ENCODE data around the gene NHEJ1. TPM values are rescaled to one million over a fixed set of nuclear protein-coding genes. Genes with fewer than 3 reads are reported as not detected.

Gene NHEJ1, protein sequence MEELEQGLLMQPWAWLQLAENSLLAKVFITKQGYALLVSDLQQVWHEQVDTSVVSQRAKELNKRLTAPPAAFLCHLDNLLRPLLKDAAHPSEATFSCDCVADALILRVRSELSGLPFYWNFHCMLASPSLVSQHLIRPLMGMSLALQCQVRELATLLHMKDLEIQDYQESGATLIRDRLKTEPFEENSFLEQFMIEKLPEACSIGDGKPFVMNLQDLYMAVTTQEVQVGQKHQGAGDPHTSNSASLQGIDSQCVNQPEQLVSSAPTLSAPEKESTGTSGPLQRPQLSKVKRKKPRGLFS
- 17.4 and 18.0 TPM in 2 replicates for total RNA-seq

DNA sequence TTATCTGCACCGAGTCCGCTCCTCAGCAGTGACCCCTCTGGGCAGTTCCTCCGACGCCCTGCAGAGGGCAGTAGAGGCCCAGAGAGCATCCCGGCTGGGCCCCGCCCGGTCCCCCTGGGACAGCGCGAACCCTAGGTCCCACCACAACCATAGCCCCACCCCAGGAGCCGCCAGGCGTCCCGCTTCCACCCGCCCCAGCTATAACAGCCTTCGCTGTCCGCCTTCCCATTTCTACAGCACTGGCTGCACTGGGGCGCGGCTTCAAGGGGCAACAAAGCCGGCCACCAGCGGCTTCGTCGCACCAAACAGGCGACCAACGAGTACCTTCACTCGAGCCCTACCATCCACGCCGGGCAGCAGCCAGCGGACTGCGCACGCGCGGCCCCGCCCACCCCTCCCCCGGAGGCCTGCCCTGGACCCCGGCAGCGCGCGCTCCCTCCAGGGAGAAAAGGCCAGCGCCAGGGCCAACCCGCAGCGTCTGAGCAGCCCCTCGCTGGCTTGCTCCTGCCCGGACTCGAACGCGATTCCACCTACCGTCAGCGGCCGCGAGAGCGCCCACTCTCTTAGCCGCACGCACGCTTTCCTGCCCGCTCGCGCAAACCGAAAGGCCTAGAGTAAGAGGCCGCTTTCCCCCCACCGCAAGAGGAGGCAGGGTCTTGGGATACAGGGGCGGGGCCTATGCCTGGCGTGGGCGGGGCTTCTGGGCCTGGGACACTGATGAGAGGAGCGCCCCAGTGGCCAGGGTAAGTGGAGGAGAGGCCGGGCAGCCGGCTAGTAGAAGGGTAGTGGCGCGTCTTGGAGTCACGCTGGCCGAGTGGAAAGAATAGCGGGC, at the start of gene NHEJ1:
NHEJ1 (minus strand) TSS at position 630 of the 832 bp plus-strand sequence. CDS start 2,453 bp downstream, outside the sequence.

DNA sequence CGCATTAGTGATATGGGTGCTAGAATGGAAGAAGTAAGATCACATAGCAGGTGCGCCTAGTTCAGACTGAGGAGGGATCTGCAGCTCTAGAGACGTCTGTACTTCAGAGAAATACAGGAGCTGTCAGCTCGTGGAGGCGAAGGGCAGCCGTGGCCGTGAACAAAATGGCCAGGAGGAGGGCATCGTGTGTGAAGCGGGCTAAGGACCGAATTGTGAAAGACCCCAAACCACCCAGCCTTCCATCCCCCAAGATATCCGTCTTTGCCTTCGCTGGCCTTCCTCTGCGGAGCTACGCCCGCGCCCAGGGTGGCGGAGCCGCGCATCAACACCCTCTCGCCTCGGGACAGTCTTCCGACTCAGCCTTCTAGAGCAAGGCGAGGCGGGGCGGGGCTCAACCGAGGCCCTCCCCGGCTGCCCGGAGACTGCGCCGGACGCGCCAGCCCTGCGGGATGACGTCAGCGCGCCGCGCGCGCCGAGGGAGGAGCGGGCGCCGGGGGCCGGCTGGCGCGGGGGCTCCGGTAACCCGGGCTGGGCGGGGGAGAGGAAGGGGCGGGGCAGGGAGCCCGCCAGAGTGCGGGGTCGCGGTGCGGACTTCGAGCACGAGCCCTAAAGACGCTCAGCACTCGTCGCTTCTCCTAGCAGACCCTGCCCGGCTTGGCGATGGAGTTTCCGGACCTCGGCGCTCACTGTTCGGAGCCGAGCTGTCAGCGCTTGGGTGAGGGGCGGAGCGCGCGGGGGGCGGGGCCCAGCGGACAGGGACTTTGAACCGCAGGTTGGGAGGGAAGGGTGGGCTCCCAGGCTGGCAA, 45.9 kb upstream of the NHEJ1 start, which contains the start of gene ZFAND2B:
ZFAND2B (plus strand) TSS at position 455 of the 806 bp plus-strand sequence; CDS start at position 661, 206 bp downstream.

DNA sequence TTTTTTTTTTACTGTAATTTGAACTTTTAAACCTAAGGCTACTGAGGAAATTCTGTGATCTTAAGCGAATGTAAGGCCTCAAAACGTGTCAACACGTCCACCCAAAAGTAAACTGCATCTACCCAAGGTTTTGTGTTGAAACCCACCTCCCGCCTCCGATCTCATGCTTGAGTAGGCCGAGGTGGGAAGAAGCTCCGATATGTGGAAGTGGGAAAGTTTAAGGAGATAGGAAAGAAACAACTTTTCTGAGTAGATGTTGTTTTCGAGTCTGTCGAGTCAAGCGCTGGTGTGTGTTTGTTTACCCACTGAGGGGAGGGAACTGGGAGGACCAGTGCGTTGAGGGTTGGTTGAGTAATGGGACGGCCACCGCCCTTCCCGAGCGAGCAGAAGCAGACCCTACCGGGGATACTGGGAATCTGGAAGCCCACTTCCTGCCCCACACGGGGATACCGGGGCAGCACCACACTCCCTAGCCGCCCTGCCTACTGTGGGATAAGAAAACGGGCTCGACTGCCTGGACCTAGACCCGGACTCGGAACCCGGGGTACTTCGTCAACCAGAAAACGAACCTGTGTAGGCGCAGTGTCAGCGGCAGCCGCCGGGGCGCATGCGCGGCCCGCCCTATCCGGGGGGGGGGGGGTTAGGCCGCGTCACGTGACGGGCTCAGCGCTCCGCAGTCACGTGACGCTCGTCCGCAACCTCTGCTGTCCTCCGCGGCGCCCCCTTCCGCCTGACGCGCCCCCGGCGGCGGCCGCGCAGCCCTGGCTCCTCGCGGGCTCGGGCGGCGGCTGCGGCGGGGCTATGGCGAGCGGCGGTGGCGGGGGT, 17.1 kb upstream of the NHEJ1 start, which contains the start of gene RETREG2:
RETREG2 (plus strand) TSS at position 724 of the 825 bp plus-strand sequence; CDS start at position 802, 78 bp downstream.

DNA sequence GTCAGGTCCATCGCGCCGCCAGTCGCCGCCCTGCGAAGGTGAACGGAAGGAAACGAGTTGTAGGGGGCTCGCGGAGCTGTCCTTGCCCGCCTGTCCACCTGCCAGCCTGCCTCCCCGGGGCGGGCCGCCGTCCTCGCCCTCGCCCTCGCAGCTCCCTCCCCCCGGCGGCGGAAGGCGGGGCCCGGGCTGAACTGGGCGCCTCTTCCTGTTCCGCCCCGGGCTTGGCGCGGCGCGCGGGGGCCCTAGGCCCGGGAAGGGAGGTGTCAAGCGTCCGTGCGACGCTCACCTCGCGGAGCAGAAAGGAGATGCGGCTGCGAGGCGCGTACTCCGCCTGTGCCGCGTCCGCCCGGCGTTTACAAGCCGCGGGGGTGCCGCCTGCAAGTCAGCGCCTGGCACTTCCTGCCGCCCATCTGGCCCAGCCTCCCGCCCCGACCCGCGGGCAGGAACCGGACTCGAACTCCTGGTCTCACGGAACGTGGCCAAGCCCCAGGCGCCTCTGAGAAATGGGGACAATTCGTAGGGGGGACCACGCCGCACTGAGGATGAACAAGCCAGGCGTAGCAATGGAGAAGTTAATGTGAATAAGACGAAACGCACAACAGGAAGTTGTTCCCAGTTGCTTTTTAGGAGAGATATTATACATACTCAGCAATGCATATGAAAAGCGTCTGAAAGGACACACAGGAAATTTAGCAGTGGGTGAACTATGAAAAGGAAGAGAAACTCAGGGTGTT, 16.4 kb upstream of the NHEJ1 start, which contains the start of gene CNPPD1:
CNPPD1 (minus strand) TSS at position 108 of the 734 bp plus-strand sequence; CDS start at position 11, 97 bp downstream.

DNA sequence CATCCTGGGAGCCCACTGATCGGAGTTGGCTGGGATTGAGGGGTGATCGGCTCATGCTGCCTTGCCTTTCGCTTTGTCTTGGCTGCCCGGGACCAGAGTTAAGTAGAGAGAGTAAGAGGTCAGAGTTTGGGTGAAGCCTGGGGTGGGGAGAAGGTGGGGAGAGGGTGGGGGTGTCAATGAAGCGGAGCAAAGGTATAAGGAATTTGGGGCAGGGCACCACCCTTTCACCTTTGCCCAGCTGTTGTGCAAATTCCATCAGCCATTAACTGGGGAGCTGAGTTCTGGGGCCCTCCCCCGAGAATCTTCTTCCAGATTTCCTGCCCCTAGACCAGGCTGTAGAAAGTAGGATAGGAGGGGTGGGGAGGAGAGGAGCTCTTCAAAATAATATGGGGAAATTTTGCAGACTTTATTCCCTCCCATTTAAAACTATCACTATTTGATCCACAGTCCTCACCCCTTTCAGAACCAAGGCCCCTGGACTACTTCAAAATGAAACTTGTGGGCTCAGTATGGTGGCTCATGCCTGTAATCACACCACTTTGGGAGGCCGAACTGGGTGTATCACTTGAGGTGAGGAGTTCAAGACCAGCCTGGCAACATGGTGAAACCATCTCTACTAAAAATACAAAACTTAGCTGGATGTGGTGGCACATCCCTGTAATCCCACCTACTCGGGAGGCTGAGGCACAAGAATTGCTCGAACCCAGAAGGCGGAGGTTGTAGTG, 9.5 kb upstream of the NHEJ1 start, which contains the start of gene SLC23A3:
SLC23A3 (minus strand) TSS at position 100 of the 725 bp plus-strand sequence; CDS start at position 55, 45 bp downstream.

DNA sequence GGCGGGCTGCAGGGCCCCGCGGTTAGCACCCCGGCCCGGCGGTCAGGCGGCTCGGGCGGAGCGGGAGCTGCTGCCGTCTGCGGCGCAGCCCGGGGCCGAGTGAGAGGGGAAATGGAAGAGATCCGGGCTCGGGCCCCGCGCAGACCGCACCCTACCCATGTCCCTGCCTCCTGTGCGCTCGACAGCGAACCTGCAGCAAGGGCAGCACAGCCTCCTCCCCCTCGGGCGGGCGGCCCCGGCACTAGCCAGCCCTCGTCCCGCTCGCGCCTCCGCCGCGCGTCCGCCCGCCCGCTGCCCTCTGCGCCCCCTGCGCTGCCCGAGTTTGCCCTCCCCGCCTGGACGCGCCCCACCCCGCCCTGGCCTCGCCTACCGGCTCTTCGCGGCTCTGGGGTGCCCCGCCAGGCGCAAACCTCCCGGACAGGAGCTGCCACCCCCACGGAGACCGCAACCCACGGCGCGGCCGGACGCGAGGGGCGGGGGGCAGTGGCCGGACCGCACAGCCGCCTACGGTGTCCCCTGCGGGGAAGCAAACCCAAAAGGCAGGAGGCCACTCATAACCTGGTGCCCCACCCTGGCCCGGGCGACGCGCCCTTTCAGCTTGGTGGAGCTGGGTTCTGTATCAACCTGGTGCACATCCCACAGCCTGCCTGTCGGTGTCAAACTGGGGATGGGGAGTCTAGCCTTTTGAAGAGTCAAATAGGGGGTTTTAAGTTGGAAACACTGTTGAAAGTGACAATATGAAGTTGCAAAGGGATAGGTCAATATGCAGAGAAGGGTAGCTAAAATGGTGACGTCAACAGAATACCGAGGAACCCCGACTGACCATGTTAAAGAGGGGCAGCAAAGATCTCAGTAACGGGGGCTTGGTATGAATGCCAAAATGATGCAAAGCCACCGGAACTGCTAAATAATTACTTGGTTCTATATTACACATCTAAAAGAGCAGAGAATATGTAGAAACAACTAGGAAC, 99.5 kb downstream of the NHEJ1 start, which contains the start of gene IHH:
IHH (minus strand) TSS at position 101 of the 971 bp plus-strand sequence. CDS start 454 bp downstream, outside the sequence.

DNA sequence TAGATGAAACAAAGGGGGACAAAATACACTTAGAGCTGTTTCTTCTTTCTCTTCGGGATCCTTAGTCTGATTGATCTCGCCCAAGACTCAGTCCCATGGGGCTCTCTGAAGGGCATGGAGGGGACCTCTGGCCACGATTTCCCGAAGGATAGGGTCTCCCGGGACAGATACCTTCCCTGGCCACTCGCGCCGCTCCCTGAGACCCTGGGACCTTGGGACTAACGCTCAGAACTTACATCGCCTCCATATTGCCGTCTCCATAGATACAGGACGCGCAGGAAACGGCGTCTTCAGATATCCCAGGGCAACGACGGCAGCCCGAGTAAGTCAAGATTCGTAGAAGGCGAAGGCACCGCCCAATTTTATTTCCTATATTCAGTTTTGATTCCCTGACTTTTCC, 119.4 kb downstream of the NHEJ1 start, which contains the start of gene CFAP65:
CFAP65 (minus strand) TSS at position 265 of the 400 bp plus-strand sequence. CDS start 2,468 bp downstream, outside the sequence.

Other genes with a start within 250 kb of the NHEJ1 start
- not detected in 2 replicates for gene CDK5R2, start 201.1 kb downstream of the NHEJ1 start, total RNA-seq
- gene FEV, start 175.6 kb downstream of the NHEJ1 start, total RNA-seq = not detected in 2 replicates
- not detected in 2 replicates for gene CRYBA2, start 167.4 kb downstream of the NHEJ1 start, total RNA-seq
- not detected in 2 replicates for gene CFAP65, start 119.3 kb downstream of the NHEJ1 start, total RNA-seq
- gene IHH, start 99.9 kb downstream of the NHEJ1 start, total RNA-seq = under 0.01 and 0.09 TPM in 2 replicates
- gene SLC23A3, start 9.2 kb upstream of the NHEJ1 start, total RNA-seq = 0.54 and 1.2 TPM in 2 replicates
- 22.7 and 28.3 TPM in 2 replicates for gene CNPPD1, start 16.1 kb upstream of the NHEJ1 start, total RNA-seq
- gene RETREG2, start 17.5 kb upstream of the NHEJ1 start, total RNA-seq = 65.0 and 65.4 TPM in 2 replicates
- 19.2 and 30.6 TPM in 2 replicates for gene ZFAND2B, start 46.0 kb upstream of the NHEJ1 start, total RNA-seq
- 18.7 and 25.5 TPM in 2 replicates for gene ABCB6, start 58.1 kb upstream of the NHEJ1 start, total RNA-seq
- gene ATG9A, start 68.8 kb upstream of the NHEJ1 start, total RNA-seq = 41.2 and 43.8 TPM in 2 replicates
- gene ANKZF1, start 69.0 kb upstream of the NHEJ1 start, total RNA-seq = 20.5 and 22.2 TPM in 2 replicates
- gene GLB1L, start 84.6 kb upstream of the NHEJ1 start, total RNA-seq = 3.0 and 4.1 TPM in 2 replicates
- 17.7 and 20.8 TPM in 2 replicates for gene STK16, start 84.7 kb upstream of the NHEJ1 start, total RNA-seq
- not detected in 2 replicates for gene TUBA4B, start 92.4 kb upstream of the NHEJ1 start, total RNA-seq
- 10.2 and 11.3 TPM in 2 replicates for gene TUBA4A, start 93.1 kb upstream of the NHEJ1 start, total RNA-seq
- gene DNAJB2, start 118.6 kb upstream of the NHEJ1 start, total RNA-seq = 20.8 and 21.1 TPM in 2 replicates
- not detected in 2 replicates for gene PTPRN, start 148.6 kb upstream of the NHEJ1 start, total RNA-seq
- not detected in 2 replicates for gene RESP18, start 171.9 kb upstream of the NHEJ1 start, total RNA-seq
- gene DNPEP, start 227.1 kb upstream of the NHEJ1 start, total RNA-seq = 58.8 and 67.3 TPM in 2 replicates

Data from dermis lymphatic vessel endothelial cell (primary cell).